Panc1 (cell line): Measurements from ENCODE around the gene HNF1B. TPM values are rescaled to one million over a fixed set of nuclear protein-coding genes. Genes with fewer than 3 reads are reported as not detected.

Experiments used
- ATAC-seq: fragments of 200-7000 bp; cut with Tn5 transposase; 2 replicates; pipeline ENCODE4 v1.9.1; 2020; ENCODE audit warnings: mild to moderate bottlenecking, moderate library complexity
- Bru-seq: library from RNA; stranded (reverse); fragments of 400-500 nt; gene quantifications from one replicate; lab custom pipeline; 2021; lab: Mats Ljungman, UMichigan
- BruChase-seq, 2 experiments: library from RNA; stranded (reverse); fragments of 400-500 nt; gene quantifications; one replicate each; lab custom pipeline; 2021; lab: Mats Ljungman, UMichigan
- BruUV-seq: library from RNA; stranded (reverse); fragments of 400-500 nt; replicated peaks from 2 replicates; lab custom pipeline; 2021; lab: Mats Ljungman, UMichigan
- CTCF ChIA-PET: fragments of 300-600 bp; sonication (Branson Sonifier 250); formaldehyde crosslinking; loops from one replicate; lab custom pipeline; 2022; ENCODE audit warnings: antibody characterized with exemption; lab: Charles Lee
- POLR2A ChIA-PET: fragments of 300-600 bp; sonication (Branson Sonifier 250); formaldehyde crosslinking; loops from one replicate; lab custom pipeline; 2022; ENCODE audit warnings: antibody characterized with exemption; lab: Charles Lee
- DNase-seq: peaks from one replicate; pipeline ENCODE4 v3.0.0-alpha.2; 2010; ENCODE audit warnings: low read depth, low spot score
- H3K27ac ChIP-seq: 2 replicates; pipeline ENCODE4 v1.5.1; 2011; ENCODE audit warnings: mild to moderate bottlenecking, low read length, inconsistent platforms
- H3K27me3 ChIP-seq: fragments of 200-500 bp; sonication (Bioruptor generic); 2 replicates; pipeline ENCODE4 v1.6.0; 2014; ENCODE audit warnings: low read length, inconsistent platforms; ENCODE audit not compliant: control insufficient read depth, insufficient read depth
- H3K36me3 ChIP-seq: fragments of 200-500 bp; sonication (Bioruptor generic); 2 replicates; pipeline ENCODE4 v1.5.1; 2014; ENCODE audit warnings: inconsistent platforms, mild to moderate bottlenecking, low read length, moderate library complexity; ENCODE audit not compliant: control insufficient read depth, insufficient read depth
- H3K4me1 ChIP-seq: 2 replicates; pipeline ENCODE4 v1.5.1; 2011; ENCODE audit warnings: inconsistent platforms, mild to moderate bottlenecking, low read length, moderate library complexity; ENCODE audit not compliant: control insufficient read depth, insufficient read depth
- H3K4me3 ChIP-seq, 2 experiments: 2 replicates each; pipeline ENCODE4 v1.5.1; 2011 to 2012; ENCODE audit warnings: low read depth in 2 of 2, low read length in 2 of 2, mild to moderate bottlenecking in 2 of 2, inconsistent platforms in 1 of 2, moderate library complexity in 1 of 2
- H3K9me3 ChIP-seq: fragments of 200-500 bp; sonication (Bioruptor generic); 2 replicates; pipeline ENCODE4 v1.5.1; 2014; ENCODE audit warnings: low read depth, mild to moderate bottlenecking, inconsistent platforms, low read length, moderate library complexity; ENCODE audit not compliant: control insufficient read depth, insufficient read depth
- CTCF ChIP-seq: fragments of 450-650 bp; IDR thresholded peaks from 2 replicates; pipeline ENCODE4 v1.5.1; 2017; ENCODE audit warnings: mild to moderate bottlenecking
- POLR2AphosphoS5 ChIP-seq: IDR thresholded peaks from 2 replicates; pipeline ENCODE4 v1.6.1; 2012; ENCODE audit warnings: mild to moderate bottlenecking, low read depth, low read length, moderate library complexity
- SIN3A ChIP-seq: IDR thresholded peaks from 2 replicates; pipeline ENCODE4 v1.6.1; 2012; ENCODE audit warnings: low read depth, mild to moderate bottlenecking, low read length, moderate library complexity, borderline replicate concordance; ENCODE audit not compliant: insufficient read depth
- TCF7L2 ChIP-seq: IDR thresholded peaks from 2 replicates; pipeline ENCODE4 v1.6.1; 2011; ENCODE audit warnings: mild to moderate bottlenecking, low read depth, low read length, inconsistent platforms
- in situ Hi-C: cut with HindIII; loops from 2 replicates; pipeline ENCODE4 v1.10.0; 2016; ENCODE audit warnings: low sequenced_read_pairs, low pct_unique_long_range_greater_than_20kb
- intact Hi-C: fragments of 100-400 bp; cut with micrococcal nuclease; formaldehyde crosslinking; loops from one replicate; pipeline ENCODE4 v1.10.0; 2022; ENCODE audit not compliant: unreplicated experiment
- long read RNA-seq: library from polyadenylated mRNA; unstranded; transcript quantifications from one replicate; pipeline ENCODE4 v2.0.0, GENCODE V29; 2021; ENCODE audit not compliant: unreplicated experiment
- polyA plus RNA-seq: library from polyadenylated mRNA; unstranded; fragments of >200 nt; gene quantifications from one replicate; pipeline ENCODE4 v1.2.1, GENCODE V29; 2012; ENCODE audit warnings: missing spikeins; ENCODE audit not compliant: insufficient read length
- total RNA-seq: library from RNA; stranded (reverse); gene quantifications from one replicate; pipeline ENCODE4 v1.2.1, GENCODE V29; 2021; ENCODE audit not compliant: unreplicated experiment
- TF ChIP-seq, protein P1 (sequence below), 2 experiments: IDR thresholded peaks; 2 replicates each; pipeline ENCODE4 v1.6.1; 2011 to 2012; ENCODE audit warnings: low read depth in 2 of 2, control low read depth in 1 of 2, low read length in 1 of 2, mild to moderate bottlenecking in 1 of 2, moderate library complexity in 1 of 2; ENCODE audit not compliant: insufficient read depth in 1 of 2

Gene HNF1B, protein sequence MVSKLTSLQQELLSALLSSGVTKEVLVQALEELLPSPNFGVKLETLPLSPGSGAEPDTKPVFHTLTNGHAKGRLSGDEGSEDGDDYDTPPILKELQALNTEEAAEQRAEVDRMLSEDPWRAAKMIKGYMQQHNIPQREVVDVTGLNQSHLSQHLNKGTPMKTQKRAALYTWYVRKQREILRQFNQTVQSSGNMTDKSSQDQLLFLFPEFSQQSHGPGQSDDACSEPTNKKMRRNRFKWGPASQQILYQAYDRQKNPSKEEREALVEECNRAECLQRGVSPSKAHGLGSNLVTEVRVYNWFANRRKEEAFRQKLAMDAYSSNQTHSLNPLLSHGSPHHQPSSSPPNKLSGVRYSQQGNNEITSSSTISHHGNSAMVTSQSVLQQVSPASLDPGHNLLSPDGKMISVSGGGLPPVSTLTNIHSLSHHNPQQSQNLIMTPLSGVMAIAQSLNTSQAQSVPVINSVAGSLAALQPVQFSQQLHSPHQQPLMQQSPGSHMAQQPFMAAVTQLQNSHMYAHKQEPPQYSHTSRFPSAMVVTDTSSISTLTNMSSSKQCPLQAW
- total RNA-seq (not detected), Bru-seq, nascent RNA (percentile 10 among the genes with signal in this experiment), BruChase-seq, experiment 1, labeled RNA remaining after a 2-hour chase (percentile 3 among the genes with signal in this experiment), BruChase-seq, experiment 2, labeled RNA remaining after a 6-hour chase (percentile 14 among the genes with signal in this experiment)
- not detected for polyA plus RNA-seq
- long read RNA-seq, result 0 reads

- H3K4me3 ChIP-seq, result no peak within 1 kb of the TSS
- POLR2A ChIA-PET, result interaction anchor here (0.5 kb wide), 1 partner anchor 392 kb away, joined by 3 read pairs; no protein-coding TSS in a partner anchor
These were observed at the start of gene HNF1B for GRCh38 chr17:37744961-37745800. Gene HNF1B (minus strand): TSS chr17:37745059. CDS start chr17:37744884, 175 bp downstream.

More at GRCh38 chr17:37744961-37745800, at the start of gene HNF1B:
- CTCF ChIA-PET, result interaction anchor here (0.8 kb wide), 1 partner anchor 71 kb away, joined by 5 read pairs; no protein-coding TSS in a partner anchor
- H3K4me1 ChIP-seq, result no peaks in the 10 kb centered on the region
- H3K36me3 ChIP-seq, result no peaks in the 10 kb centered on the region; the same call in none of the 2 replicates
- TF ChIP-seq, protein P1, sequence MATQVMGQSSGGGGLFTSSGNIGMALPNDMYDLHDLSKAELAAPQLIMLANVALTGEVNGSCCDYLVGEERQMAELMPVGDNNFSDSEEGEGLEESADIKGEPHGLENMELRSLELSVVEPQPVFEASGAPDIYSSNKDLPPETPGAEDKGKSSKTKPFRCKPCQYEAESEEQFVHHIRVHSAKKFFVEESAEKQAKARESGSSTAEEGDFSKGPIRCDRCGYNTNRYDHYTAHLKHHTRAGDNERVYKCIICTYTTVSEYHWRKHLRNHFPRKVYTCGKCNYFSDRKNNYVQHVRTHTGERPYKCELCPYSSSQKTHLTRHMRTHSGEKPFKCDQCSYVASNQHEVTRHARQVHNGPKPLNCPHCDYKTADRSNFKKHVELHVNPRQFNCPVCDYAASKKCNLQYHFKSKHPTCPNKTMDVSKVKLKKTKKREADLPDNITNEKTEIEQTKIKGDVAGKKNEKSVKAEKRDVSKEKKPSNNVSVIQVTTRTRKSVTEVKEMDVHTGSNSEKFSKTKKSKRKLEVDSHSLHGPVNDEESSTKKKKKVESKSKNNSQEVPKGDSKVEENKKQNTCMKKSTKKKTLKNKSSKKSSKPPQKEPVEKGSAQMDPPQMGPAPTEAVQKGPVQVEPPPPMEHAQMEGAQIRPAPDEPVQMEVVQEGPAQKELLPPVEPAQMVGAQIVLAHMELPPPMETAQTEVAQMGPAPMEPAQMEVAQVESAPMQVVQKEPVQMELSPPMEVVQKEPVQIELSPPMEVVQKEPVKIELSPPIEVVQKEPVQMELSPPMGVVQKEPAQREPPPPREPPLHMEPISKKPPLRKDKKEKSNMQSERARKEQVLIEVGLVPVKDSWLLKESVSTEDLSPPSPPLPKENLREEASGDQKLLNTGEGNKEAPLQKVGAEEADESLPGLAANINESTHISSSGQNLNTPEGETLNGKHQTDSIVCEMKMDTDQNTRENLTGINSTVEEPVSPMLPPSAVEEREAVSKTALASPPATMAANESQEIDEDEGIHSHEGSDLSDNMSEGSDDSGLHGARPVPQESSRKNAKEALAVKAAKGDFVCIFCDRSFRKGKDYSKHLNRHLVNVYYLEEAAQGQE (IDR thresholded peaks at IDR 0.05; ENCODE audit: insufficient read depth in 1 of 2, low read depth in 2 of 2, low read length in 1 of 2), result no peak
- TF ChIP-seq CTCF, result no peak
- TF ChIP-seq POLR2AphosphoS5, result no peak
- TF ChIP-seq TCF7L2, result no peak
- TF ChIP-seq SIN3A, result no peak
- in situ Hi-C loops (no loop called here), intact Hi-C loops (no loop called here)
- H3K9me3 ChIP-seq, result no peaks in the 10 kb centered on the region
- ATAC-seq (no peak), DNase-seq (no peak)
- H3K27ac ChIP-seq, result no peak within 1 kb of the TSS
- no TSS peak for BruUV-seq
- H3K27me3 ChIP-seq, result peaks cover 14% of the 10 kb centered on the region
